NCI-H524 treated with DMSO at 0.1 percent for 48 hours (cell line): ENCODE data around the gene TRPV6.

ENCODE experiments used
- DNase-seq: peaks from one replicate; lab custom pipeline; 2025; lab: John Stamatoyannopoulos, UW

The TRPV6 gene

DNA sequence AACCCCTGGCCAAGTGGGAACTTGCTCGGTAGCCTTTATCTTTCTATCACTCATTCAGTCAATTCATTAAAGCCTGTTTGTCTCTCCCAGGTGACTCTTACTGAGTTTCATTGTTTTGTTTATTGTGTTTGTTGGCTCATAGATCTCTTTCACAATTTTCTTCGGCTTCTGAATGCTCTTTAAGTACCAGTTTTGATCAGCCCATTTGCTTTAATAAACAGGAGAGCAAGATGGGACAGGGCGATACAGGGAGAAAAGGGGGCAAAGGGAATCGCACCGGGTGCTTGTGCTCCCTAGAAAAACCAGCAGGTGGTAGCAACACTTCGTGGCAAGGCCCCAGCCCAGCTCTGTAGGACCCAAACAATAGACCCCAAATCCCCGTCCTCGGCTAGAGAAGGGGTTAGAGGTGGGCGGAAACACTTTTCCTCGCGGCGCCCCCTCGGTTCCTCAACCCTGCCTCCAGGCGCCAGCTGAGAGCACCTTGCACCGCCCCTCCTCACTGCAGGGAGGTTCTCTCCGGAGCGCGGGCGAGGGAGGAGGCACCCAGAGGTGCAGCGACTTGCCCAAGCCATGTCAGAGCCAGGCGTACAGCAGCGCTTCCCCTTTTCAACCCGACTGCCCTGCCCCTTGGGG lies 31.7 kb downstream of the TRPV6 start:
- DNase-seq = no peak

DNA sequence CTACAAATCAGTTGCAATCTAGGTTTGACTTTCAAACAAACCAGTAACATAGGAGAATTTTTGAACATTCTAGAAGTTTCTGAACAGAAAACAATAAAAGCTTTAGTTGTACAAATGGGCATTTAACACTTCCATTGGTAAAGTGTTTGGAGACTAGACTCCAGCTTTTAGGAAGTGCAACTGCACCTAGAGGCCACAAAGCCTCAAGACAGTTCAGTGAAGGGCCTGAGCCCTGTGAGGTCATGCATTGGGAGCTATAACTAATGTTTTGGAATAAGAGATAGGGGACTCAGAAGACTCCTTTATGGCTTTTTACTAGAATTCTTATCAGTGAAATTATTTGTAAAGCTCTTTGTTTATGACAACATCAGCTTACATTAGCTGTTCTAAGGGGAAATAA lies 33.6 kb downstream of the TRPV6 start:
- no peak for DNase-seq

DNA sequence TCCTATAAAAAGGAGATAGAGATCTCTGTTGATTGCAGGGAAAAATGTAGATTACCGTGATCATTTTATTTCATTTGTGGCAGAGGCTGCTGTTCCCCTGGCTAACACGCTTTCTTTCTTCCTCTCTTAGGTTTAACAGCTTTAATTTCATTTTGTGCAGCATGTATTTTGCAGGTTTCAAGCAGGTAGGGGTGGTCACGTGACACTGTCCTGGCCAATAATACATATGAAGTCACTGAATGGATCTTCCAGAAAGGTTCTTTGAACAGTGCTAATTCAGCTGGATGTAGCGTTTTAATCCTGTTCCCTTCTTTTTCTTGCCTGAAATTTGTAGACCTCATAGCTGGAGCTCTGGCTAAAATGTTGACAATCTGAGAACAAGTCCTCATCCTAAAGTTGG lies 34.3 kb downstream of the TRPV6 start:
- DNase-seq = no peak

DNA sequence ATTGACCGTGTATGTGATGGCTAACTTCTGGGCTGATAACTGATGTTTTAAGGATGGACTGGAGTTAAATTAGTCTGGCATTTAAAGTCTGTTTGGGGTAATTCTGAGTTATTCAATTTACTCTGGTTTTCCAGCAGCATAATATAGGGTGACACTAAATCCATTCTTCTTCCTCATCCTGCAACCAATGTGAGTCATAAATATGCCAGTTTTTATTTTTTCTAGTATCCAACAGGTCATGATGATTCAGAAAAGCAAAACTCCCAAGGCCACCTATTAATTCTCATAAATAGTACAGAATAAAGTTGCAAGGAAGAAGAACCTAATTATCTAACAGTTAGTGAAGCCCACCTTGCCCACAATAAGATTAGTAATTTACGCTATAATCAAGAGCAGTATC lies 38.2 kb downstream of the TRPV6 start:
- DNase-seq = no peak

DNA sequence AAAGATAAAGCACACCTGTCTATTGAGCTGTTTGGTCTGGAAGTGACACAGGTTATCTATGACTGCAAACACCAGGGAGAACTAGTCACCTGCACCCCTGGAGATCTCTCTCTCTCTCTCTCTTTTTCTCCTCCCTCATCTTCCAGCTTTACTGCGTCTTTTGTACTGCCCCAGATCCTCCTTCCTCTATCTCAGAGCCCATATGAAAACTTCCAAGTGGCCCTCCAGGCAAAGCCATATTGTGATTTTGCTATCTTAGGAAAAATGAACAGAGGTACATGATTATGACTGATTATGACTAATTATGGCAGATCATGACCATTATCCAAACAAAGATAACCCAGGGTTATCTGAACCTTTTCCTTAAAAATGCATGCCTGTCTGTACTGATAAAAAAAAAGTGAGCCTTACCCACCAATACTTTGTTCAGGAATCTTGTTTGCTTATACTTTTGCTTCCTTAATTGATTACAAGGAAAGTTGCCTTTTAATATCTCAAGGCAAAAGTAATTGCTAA lies 43.2 kb downstream of the TRPV6 start:
- no peak for DNase-seq

DNA sequence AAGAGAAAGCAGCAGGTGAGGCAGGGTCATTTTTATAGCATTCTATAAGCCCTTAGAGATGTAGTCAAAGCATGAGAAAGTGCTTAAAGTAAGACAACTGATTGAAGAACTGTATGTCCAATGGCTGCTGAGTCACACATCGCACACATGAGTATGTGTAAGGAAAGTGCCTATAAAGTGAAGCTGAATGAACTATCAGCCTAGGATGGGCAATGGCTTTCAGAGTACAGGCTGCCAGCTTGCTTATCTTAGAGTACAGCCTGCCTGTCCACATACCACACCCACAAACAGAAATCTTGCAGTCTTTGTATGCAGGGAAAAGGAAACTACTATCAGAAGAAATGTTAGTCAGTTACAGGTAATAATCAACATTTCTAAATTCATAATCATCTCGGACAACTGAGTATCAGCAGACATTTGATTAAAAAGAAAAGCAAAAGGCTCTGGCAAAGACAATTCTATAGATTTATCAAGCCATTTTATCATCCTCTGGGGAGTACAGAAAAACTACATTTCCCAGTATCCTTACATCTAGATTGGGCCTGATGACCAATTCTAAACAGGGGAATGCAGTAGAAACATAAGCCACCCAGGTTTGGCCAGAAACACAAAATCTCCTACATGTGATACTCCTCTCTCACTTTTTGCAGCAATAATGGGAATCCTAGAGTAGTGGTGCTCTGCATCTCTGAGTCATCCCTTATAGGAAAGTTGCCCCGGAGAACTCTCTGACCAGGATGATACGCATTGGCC lies 46.9 kb downstream of the TRPV6 start:
- DNase-seq = no peak

DNA sequence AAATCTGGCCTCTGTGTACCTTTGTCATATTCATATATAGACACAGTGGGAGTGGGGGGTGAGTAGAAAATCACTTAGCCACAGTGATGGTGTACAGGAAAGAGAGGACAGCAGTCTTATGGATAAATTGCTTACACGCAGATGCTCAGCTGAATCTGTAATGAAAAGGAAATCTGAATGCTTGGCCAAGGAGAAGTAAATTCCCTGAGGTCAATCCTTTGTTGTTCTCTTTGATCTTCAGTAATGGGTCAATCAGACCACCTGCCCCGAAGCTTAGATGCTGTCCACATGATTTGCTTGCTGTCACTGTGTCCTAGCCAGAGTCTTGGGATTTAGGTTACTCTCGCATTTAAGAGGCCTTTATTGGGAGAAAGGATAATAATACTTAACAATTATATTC lies 49.1 kb downstream of the TRPV6 start:
- DNase-seq = no peak

DNA sequence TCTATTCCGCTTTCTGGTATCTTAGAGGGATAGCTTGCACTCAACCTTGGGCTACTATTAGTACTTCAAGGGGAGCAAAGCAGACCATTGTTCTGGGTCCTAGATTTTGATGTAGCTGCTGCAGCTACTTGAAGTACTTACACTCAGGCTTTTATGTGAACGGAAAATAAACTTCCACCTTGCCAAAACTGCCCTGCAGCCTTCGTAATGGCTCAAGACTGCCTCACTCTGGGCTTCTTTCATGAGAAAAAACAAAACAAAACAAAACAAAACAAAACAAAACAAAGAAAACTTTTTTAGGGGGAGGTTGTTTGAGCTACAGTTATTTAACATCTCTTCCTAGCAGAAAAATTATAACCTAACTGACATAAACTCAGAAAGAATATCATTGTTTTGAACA lies 50.1 kb downstream of the TRPV6 start:
- DNase-seq = no peak

DNA sequence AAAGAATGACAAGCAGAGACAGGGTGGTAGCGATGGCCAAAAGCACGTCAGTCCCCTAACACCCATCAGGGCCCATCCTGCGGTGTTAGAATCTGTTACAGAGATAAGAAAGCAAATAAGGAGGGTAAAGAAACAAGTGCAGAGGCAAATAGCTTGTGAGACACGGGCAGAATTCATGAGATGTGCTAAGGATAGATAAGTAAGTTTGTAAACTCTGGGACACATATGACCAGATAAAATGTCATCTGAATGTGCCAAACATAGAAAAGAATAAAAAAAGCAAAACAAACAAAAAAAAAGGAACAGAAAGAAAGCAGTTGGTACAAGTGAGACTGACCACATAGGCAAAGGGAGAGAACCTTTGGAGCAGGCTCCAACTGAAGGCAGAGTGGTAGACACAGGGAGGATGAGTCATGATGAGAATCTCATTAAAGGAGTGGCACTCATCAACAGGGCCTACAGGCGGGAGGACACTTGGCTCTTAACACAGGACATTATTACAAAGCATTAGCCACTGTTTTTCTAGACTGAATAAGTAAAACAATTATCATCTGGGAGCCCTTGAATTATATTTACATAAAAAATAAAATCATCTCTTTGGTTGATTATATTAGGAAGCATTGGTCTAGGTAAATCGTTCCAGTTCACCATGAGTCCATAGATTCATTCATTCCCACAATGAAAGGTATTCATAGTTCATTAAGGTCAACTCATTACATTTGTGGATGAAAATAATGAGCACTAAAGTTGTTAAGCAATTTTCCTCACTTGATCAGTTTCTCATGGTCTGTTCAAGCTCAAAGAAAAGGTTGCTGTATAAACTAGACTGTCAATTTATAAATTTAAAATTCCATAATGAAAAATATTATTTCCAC lies 52.1 kb downstream of the TRPV6 start:
- no peak for DNase-seq

DNA sequence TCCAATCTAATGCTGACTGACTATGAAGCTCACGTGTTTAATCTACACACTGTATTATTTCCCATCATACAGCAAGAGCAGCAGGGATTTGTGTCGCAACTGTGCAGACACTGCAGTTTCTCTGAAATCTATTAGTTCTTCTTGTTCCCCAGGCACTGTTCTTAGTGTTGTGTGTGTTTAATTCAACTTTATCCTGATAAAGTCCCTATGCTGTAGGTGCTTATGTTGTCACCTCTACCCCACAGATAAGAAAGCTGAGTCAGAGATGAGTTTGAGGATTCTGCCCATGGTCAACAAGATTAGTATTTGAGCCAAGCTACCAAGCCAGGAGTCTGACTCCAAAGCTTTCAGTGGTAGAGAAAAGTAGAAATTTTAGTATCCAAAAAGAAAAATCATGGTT lies 53.1 kb downstream of the TRPV6 start:
- DNase-seq = no peak

DNA sequence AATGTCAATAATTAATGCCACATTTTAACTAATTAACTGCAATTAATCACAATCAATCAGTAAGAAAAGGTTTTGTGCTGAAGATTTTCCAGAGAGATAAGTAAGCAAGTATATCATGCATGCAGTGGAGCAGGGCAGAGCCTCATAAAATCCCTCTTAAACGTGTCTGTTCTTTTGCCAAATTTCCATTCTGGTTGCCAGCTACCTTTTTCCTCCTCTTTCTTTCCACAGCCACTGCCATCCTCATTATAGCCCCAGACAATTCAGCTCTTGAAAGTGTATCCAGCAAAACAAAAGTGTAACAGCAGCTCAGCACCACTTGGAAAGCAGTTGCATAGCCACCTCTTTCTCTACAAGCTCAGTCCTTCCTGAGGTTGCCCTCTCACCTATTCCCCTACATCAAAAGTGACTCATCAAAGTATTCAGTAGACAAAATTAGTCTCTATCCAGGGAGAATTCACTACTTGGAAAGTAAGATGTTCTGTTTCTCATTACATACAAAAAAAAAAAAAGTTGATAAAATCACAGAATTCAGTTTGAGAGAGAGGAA lies 57.5 kb downstream of the TRPV6 start:
- no peak for DNase-seq

DNA sequence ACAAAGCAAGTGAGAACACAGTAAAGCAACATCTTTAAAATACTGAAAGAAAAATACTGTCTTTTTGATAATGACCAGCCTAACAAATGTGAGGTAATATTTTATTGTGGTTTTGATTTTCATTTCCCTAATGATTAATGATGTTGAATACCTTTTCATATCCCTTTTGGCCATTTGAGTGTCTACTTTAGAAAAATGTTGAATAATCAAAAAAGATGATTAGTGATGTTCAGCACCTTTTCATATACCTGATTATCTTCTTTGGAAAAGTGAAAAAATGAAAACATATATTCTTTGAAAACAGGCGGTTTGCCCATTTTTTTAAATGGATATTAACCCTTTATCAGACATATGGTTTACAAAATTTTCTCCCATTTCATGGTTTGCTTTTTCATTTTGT lies 62.8 kb downstream of the TRPV6 start:
- no peak for DNase-seq
